Measurements from ENCODE around the gene CYP27B1. TPM values are rescaled to one million over a fixed set of nuclear protein-coding genes. Genes with fewer than 3 reads are reported as not detected.

CYP27B1 gene, protein sequence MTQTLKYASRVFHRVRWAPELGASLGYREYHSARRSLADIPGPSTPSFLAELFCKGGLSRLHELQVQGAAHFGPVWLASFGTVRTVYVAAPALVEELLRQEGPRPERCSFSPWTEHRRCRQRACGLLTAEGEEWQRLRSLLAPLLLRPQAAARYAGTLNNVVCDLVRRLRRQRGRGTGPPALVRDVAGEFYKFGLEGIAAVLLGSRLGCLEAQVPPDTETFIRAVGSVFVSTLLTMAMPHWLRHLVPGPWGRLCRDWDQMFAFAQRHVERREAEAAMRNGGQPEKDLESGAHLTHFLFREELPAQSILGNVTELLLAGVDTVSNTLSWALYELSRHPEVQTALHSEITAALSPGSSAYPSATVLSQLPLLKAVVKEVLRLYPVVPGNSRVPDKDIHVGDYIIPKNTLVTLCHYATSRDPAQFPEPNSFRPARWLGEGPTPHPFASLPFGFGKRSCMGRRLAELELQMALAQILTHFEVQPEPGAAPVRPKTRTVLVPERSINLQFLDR
- under 1 TPM in 2 of 4 donors, not detected in 2; 0.17 to 0.44 TPM for total RNA-seq

DNA sequence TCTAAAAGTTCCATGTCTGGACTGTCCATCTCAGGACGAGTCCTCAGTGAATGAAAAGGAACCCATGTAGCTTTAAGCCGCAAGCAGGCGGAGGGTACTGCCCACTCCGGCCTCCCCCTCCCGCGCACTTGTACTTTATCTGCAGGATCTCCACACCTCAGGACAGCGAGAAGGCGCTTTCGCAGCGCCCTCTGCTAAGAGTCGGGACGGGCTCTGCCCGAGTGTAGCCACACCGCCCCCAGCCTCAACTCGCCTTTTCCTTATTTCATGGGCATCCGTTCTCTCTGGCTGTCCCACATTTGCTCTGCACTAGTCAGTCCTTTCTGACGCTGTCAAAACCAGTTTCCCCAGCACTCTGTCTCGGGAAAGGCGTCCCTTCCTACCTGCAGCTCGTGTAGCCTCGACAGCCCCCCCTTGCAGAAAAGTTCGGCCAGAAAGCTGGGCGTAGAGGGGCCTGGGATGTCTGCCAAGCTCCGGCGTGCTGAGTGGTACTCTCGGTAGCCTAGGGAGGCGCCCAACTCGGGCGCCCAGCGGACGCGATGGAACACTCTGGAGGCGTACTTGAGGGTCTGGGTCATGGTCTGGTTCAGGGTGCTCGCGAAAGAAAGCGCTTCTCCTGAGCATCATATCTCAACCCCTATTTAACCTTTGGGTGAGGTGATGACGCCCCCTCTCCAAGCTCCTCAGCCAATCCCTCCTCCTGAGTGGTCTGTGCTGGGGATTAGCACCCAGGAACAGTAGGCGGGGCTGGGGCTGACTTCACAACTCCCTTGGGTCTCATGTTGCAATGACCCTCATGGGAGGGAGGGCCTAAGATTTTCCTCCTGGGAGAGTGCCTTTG lies at the start of gene CYP27B1:
Gene CYP27B1 (minus strand): TSS at position 615 of the 841 bp plus-strand sequence. CDS start 37 bp downstream, at position 578.
- TF ChIP-seq, protein P1, sequence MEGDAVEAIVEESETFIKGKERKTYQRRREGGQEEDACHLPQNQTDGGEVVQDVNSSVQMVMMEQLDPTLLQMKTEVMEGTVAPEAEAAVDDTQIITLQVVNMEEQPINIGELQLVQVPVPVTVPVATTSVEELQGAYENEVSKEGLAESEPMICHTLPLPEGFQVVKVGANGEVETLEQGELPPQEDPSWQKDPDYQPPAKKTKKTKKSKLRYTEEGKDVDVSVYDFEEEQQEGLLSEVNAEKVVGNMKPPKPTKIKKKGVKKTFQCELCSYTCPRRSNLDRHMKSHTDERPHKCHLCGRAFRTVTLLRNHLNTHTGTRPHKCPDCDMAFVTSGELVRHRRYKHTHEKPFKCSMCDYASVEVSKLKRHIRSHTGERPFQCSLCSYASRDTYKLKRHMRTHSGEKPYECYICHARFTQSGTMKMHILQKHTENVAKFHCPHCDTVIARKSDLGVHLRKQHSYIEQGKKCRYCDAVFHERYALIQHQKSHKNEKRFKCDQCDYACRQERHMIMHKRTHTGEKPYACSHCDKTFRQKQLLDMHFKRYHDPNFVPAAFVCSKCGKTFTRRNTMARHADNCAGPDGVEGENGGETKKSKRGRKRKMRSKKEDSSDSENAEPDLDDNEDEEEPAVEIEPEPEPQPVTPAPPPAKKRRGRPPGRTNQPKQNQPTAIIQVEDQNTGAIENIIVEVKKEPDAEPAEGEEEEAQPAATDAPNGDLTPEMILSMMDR (IDR thresholded peaks at IDR 0.05; ENCODE audit: low read depth) = no peak

DNA sequence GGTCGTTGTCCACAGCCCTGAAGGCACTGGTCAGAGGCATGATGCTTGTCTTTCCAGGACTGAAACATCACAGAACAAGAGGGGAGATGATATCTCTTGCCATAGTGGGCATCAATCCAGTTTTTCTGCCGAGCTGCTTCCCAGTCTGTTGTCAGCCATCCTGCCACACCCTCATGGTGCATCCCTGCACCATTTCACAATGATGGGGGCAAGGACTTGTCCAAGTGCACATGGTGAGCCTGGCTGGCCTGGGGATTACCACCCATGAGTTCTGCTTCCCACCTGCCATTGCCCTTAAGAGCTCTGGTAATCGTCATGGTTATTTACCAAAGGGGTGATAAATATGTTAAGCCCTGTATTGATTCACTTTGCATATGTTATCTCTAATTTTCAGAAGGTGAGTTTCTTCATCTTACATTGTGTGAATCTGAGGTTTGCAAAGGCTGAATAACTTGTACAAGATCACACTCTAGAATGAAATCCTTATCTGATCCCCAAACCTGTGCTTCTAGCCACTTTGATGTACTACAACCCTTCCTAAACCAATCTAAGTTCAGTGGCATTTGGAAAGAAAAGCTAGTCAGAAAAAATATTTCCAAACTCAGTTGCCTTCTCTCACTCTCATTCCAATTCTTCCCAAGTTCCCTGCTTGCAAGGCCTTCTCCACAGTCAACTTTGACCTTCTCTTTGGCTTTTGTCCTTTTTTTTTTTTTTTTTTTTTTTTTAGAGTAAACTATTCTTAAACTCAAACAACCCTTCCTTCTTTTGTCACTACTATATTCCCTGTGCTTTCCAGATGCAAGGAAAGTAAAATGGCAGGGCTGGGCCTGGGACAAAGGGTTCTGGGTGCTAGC lies 49.4 kb upstream of the CYP27B1 start:
- TF ChIP-seq, protein P1 (IDR thresholded peaks at IDR 0.05; ENCODE audit: low read depth) = no peak

DNA sequence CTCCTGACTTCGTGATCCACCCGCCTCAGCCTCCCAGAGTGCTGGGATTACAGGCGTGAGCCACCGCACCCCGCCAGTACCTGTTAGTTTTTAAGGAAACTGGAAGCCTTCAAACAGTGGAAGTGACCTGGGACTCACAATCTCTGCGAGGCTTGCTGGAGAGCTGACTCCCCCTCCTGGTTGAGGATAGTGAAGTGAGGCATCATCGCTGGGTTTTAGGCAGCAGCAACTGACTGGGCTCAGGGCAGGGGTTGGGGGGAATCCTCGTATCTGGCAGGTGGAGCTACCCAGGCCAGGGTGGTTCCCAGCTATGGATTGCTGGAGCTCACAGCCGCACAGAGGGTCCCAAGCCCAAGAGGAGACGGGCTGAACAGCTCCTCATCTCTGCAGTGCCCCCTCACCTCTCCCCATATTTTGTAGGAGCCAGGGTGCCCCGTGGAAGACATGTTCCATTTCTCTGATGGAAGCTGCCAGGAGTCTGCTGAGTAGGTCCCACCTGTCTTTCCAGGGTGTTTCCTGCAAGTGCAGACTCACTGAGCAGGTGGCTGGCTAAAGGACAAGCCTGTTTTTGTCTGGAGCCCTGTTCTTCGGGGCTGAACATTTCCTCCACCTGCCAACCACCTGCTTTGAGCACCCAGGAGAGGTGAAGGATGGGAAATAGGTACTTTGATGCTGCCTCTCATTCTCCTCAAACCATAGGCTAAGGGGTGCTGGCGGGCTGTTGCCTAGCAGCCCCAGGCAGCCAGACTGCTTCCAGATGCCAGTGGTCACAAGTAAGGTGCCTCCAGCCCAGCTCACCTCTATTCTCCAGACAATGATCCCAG lies 48.5 kb upstream of the CYP27B1 start:
- TF ChIP-seq, protein P1 (IDR thresholded peaks at IDR 0.05; ENCODE audit: low read depth) = no peak

DNA sequence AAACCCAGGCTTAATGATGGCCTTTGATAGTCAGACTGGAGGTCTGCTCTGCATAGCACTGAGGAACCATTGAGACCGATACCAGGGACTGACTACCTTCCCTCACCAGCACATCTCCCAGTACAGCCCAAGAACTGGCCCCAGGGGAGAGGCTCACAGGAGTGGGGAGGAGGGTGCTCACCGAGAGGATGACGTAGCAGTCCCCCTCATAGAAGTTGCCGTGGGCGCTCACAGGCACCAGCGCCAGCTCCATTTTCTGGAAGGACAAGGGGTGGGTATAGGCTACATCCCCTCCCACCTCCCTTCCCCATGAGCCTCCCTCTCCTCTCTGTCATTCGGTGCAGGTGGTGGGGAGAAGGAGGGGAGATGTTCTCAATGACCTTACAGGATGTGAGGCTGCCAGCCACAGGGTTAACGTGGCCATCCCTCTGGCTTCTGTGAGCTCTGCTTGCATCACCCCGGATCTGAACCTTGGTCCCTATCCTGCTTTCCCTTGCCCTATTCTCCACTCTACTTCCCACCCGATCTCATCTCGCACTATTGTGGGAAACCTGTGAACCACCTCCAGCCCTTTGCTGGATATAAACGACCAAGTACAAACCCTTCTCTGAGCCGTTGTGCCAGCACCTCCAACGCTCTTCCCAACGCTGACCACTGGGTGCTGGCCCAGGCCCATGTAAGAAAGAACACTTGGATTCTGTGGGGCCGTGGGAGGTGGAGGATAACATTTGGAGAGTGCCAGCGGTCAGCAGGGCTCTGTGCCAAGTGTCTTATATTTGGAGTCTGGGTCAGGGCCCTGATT lies 47.3 kb upstream of the CYP27B1 start:
- TF ChIP-seq, protein P1 (IDR thresholded peaks at IDR 0.05; ENCODE audit: low read depth) = no peak

DNA sequence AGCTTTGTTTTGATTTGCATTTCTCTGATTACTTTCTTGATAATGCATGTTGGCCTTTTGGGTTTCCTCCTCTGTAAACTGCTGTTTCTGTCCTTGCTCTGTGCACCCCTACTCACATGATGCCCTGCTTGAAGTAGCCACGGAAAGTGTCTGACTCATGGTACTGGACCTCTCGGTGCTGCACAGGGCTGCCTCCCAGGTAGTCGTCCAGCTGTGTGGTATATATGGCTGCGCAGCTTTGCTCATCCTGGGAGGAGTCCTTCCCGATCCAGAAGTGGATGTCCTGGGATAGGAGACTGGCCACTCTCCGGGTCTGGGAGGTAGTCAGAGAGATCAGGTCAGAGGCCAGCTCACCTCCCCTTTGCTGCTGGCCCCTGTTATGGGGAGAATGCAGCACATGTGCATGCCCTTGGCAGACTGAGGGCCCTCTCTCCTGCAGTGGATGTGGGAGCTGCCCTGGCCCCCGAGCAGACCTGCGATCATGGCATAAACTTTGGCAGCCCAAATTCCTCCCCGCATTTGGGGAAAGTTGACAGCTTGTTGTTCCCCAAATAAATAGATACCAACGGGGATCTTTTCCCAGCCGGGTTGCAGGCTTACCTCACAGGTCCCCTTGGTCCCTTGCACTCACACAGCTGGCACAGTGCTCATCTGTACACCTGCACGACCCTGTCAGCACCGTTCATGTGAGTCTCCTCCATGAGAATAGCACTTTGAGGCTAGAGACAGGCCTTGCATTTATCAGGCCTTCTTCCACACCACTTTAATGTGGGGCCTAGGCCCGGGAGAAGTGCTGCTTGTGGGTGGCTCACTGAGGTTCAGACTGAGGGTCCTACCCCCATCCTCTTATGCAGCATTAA lies 46.5 kb upstream of the CYP27B1 start:
- TF ChIP-seq, protein P1 (IDR thresholded peaks at IDR 0.05; ENCODE audit: low read depth) = no peak

Measured in subcutaneous adipose tissue (tissue), 4 donors.